22Rv1 (cell line): Measurements from ENCODE around the gene OGG1.

Experiments used
- ZFX ChIP-seq: fragments of 450-650 bp; IDR thresholded peaks from 2 replicates; pipeline ENCODE4 v1.6.1; 2017; ENCODE audit warnings: antibody characterized with exemption, borderline replicate concordance
- TF ChIP-seq, protein P1 (sequence below): fragments of 450-650 bp; IDR thresholded peaks from 2 replicates; pipeline ENCODE4 v1.5.1; 2017; ENCODE audit warnings: mild to moderate bottlenecking

DNA sequence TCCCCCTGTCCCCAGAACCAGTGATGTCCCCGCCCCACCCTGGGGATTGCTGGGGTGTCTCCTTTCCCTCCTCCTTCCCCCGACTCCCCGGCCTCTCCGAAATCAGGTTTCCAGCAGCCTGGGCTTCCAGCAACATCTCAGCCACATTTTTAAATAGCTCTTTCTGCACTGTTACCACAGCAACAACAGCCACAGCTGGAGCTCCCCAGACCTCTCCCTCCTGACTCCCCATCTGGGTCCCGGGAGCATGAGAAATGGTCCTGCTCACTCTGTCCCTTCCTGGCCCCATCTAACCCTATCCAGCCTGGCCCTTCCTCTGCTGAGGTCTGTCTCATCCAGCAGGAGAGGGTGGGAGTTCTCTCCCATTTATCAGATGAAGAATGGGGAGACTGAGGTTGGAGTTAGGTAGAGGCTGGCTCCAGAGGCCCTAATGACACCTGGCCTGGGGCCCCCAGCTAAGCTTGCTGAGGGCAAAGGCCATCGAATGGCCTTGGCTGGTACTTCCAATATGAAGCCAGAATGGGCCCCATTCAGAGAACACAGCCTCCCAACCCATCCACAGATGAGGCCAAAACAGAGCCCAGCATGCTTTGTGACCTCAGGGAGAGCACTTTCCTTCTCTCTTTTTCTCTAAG, 18.5 kb downstream of the OGG1 start:
- TF ChIP-seq, protein P1, sequence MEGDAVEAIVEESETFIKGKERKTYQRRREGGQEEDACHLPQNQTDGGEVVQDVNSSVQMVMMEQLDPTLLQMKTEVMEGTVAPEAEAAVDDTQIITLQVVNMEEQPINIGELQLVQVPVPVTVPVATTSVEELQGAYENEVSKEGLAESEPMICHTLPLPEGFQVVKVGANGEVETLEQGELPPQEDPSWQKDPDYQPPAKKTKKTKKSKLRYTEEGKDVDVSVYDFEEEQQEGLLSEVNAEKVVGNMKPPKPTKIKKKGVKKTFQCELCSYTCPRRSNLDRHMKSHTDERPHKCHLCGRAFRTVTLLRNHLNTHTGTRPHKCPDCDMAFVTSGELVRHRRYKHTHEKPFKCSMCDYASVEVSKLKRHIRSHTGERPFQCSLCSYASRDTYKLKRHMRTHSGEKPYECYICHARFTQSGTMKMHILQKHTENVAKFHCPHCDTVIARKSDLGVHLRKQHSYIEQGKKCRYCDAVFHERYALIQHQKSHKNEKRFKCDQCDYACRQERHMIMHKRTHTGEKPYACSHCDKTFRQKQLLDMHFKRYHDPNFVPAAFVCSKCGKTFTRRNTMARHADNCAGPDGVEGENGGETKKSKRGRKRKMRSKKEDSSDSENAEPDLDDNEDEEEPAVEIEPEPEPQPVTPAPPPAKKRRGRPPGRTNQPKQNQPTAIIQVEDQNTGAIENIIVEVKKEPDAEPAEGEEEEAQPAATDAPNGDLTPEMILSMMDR: no peak
- no peak for TF ChIP-seq ZFX
